LNCAP (cell line): ENCODE measurements around the gene CAMSAP3.

Source experiments
- CTCF ChIP-seq: fragments of 450-650 bp; IDR thresholded peaks from 2 replicates; pipeline ENCODE4 v1.5.1; 2017; ENCODE audit warnings: mild to moderate bottlenecking

The CAMSAP3 gene

GRCh38 chr19:7657131-7657751 is 61.6 kb downstream of the CAMSAP3 start:
- TF ChIP-seq CTCF: no peak

- no peak for TF ChIP-seq CTCF
These were observed 62.6 kb downstream of the CAMSAP3 start for GRCh38 chr19:7658219-7658686.

- TF ChIP-seq CTCF: no peak
These were observed 66.3 kb downstream of the CAMSAP3 start for GRCh38 chr19:7661744-7662538.

- TF ChIP-seq CTCF: no peak
These were observed 67.0 kb downstream of the CAMSAP3 start for GRCh38 chr19:7662657-7663056.

- no peak for TF ChIP-seq CTCF
These were observed 68.0 kb downstream of the CAMSAP3 start for GRCh38 chr19:7663706-7664105.

- no peak for TF ChIP-seq CTCF
These were observed 69.4 kb downstream of the CAMSAP3 start for GRCh38 chr19:7665076-7665475.
